ENCODE results near the gene DAGLA. TPM values are rescaled to one million over a fixed set of nuclear protein-coding genes. Genes with fewer than 3 reads are reported as not detected.

The DAGLA gene
- total and polyA plus RNA-seq, 5 donors = 3.7 to 7.2 (median 5.5) TPM

Other genes with a start within 250 kb of the DAGLA start
- under 1 TPM; 0.09 to 0.86 (median 0.68) TPM for gene LRRC10B, start 171.6 kb upstream of the DAGLA start, total RNA-seq
- gene LRRC10B, start 171.6 kb upstream of the DAGLA start, polyA plus RNA-seq = 0.57 TPM
- gene SYT7, start 99.3 kb upstream of the DAGLA start, total RNA-seq = 10 to 100 TPM; 17.4 to 48.3 (median 43.5) TPM
- gene SYT7, start 99.3 kb upstream of the DAGLA start, polyA plus RNA-seq = 36.2 TPM
- 1 to 10 TPM in 3 of 4 donors, under 1 TPM in 1; 0.62 to 1.9 (median 1.4) TPM for gene MYRF, start 72.2 kb downstream of the DAGLA start, total RNA-seq
- gene MYRF, start 72.2 kb downstream of the DAGLA start, polyA plus RNA-seq = 0.70 TPM
- 100 to 1,000 TPM; 107 to 113 (median 111) TPM for gene TMEM258, start 112.2 kb downstream of the DAGLA start, total RNA-seq
- gene TMEM258, start 112.2 kb downstream of the DAGLA start, polyA plus RNA-seq = 170 TPM
- 1 to 10 TPM; 4.6 to 5.4 (median 5.1) TPM for gene FEN1, start 112.5 kb downstream of the DAGLA start, total RNA-seq
- 4.6 TPM for gene FEN1, start 112.5 kb downstream of the DAGLA start, polyA plus RNA-seq
- gene FADS1, start 136.6 kb downstream of the DAGLA start, total RNA-seq = 10 to 100 TPM; 41.3 to 45.7 (median 43.3) TPM
- gene FADS1, start 136.6 kb downstream of the DAGLA start, polyA plus RNA-seq = 27.6 TPM
- gene FADS2, start 147.9 kb downstream of the DAGLA start, total RNA-seq = 10 to 100 TPM; 16.4 to 38.1 (median 31.1) TPM
- 30.6 TPM for gene FADS2, start 147.9 kb downstream of the DAGLA start, polyA plus RNA-seq
- gene FADS3, start 211.2 kb downstream of the DAGLA start, total RNA-seq = 10 to 100 TPM; 37.5 to 50.1 (median 42.5) TPM
- 43.1 TPM for gene FADS3, start 211.2 kb downstream of the DAGLA start, polyA plus RNA-seq
- 10 to 100 TPM; 12.0 to 18.9 (median 14.9) TPM for gene RAB3IL1, start 237.2 kb downstream of the DAGLA start, total RNA-seq
- 9.7 TPM for gene RAB3IL1, start 237.2 kb downstream of the DAGLA start, polyA plus RNA-seq